ENCODE measurements around the gene PIAS4.

PIAS4 gene

DNA sequence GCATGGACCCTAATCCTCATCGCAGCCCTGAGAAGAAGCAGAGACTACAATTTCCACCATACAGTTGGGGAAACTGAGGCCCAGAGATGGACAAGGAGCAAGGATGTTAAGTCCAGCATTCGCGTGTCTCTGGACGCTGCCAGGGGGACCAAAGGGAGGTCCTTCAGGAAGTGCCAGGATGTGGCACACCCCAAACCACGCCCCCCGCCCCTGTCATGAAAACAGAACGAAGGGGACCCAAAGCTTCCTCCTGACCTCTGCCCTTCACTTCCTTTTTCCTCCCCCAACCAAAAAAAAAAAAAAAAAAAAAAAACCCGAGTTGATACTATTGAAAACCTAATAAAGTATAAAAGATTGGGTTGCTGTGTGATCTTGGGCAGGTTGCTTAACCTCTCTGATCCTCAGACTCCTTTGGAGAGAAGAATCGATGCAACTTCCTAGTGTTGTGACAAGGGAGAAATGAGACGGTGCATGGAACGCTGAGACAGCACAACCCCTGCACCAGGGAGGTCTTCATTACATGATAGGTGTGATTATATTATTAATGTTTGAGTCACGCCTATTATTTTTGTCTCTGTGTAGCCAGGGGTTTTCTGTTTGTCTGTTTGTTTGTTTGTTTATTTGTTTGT is 61.9 kb downstream of the PIAS4 start:
- TF ChIP-seq CTCF (IDR thresholded peaks at IDR 0.05; ENCODE audit: low read depth, low read length): no peak
- in situ Hi-C loops (cut with HindIII; ENCODE audit: low sequenced_read_pairs): no loop called here
- H3K4me3 ChIP-seq (ENCODE audit: low read depth, low read length): no peak overlapping the region
- no peak for DNase-seq (ENCODE audit: low read depth, low spot score)

DNA sequence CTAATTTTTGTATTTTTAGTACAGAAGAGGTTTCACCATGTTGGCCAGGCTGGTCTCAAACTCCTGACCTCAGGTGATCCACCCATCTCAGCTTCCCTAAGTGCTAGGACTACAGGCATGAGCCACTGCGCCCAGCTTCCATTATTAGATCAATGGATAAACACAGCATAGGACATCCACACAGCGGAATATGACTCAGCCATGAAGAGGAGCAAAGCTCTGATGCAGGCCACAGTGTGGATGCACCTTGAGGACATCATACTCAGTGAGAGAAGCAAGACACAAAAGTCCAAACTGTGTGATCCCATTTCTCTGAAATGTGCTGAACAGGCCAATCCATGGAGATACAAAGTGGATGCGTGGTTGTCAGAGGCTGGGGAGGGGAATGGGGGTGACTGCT is 64.1 kb downstream of the PIAS4 start:
- no peak for TF ChIP-seq CTCF (IDR thresholded peaks at IDR 0.05; ENCODE audit: low read depth, low read length)
- no peak for DNase-seq (ENCODE audit: low read depth, low spot score)
- H3K4me3 ChIP-seq (ENCODE audit: low read depth, low read length): no peak overlapping the region
- in situ Hi-C loops (cut with HindIII; ENCODE audit: low sequenced_read_pairs): no loop called here

DNA sequence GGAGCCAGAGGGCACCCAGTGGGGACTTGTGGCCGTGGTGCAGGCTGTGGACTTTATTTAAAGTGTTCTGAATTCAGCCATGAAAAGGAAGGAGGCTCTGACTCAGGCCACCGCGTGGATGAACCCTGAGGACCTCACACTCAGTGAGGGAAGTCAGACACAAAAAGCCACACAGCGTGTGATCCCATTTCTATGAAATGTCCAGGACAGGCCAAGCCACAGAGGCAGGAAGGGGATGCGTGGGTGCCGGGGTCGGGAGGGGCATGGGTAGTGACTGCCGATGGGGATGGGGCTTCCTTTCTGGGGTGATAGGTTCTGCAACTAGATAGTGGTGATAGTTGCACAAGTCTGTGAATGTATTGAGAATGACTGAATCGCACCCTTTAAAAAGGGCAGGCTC is 67.8 kb downstream of the PIAS4 start:
- TF ChIP-seq CTCF (IDR thresholded peaks at IDR 0.05; ENCODE audit: low read depth, low read length): no peak
- DNase-seq (ENCODE audit: low read depth, low spot score): no peak
- H3K4me3 ChIP-seq (ENCODE audit: low read depth, low read length): no peak overlapping the region
- in situ Hi-C loops (cut with HindIII; ENCODE audit: low sequenced_read_pairs): no loop called here

DNA sequence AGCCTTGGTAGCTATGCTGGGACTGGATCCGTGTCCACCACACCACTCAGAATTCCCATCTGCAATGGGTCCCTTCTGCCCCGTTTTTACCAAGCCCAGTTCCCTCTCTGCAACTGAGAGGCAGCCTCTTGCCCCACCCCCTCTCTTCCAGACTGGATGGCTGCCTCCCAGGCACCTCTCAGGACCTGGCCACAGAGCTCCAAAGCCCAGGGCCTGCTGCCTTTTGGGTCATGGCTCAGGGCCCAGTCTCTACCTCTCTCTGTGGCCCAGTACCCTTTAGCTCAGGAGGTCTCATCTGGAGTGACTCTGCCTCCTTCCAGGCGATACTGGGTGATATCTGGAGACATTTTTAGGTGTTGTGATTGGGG is 69.5 kb downstream of the PIAS4 start:
- no peak overlapping the region for H3K4me3 ChIP-seq (ENCODE audit: low read depth, low read length)
- in situ Hi-C loops (cut with HindIII; ENCODE audit: low sequenced_read_pairs): no loop called here
- DNase-seq (ENCODE audit: low read depth, low spot score): no peak
- TF ChIP-seq CTCF (IDR thresholded peaks at IDR 0.05; ENCODE audit: low read depth, low read length): no peak

DNA sequence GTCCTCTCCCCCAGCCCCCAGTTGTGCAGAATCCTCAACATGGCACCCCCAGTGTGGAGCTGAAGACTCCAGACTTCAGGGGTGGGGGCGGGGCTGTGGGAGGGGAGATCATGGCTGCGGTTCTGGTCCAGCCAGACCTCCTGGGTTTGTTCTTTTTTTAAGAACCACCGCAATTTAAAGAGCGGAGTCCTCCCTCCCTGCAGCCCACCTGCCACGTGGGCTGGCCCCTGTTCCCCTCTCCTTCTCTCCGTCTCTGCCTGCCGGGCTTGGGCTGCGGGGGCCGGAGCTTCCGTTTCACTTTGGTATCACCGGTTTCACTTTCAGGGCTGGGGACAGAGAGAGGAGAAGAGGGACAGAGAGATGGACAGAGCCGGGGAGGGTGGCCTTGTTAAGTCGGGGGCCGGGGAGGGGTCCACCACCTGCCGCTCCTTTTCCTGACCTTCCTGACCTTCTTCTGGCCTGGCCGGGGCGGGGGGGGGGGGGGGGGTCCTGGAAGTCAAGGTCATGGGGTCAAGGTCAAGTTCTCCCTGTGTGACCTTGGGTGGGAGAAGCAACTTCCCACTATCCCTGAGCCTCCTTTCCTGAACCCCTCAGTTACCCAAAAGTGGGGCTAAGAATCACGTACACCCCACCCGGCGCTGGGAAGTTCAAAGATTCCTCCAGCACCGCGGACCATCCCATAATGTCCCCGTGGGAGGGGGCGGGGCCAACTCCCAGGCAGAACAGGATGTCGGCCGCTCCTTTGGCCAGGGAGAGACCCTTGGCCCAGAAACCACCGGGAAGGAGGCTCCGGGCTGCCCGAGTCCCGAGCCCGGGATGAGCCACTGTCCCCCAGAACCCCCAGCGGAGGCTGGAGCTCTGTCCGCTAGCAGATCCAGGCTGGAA is 70.5 kb downstream of the PIAS4 start:
- H3K4me3 ChIP-seq (ENCODE audit: low read depth, low read length): peak overlapping the region; percentile 43
- no peak for TF ChIP-seq CTCF (IDR thresholded peaks at IDR 0.05; ENCODE audit: low read depth, low read length)
- DNase-seq (ENCODE audit: low read depth, low spot score): no peak
- in situ Hi-C loops (cut with HindIII; ENCODE audit: low sequenced_read_pairs): no loop called here

- in situ Hi-C loops (cut with HindIII; ENCODE audit: low sequenced_read_pairs): no loop called here
- no peak for DNase-seq (ENCODE audit: low read depth, low spot score)
- TF ChIP-seq CTCF (IDR thresholded peaks at IDR 0.05; ENCODE audit: low read depth, low read length): no peak
- H3K4me3 ChIP-seq (ENCODE audit: low read depth, low read length): no peak overlapping the region
Observed at GRCh38 chr19:4080473-4080872, 72.9 kb downstream of the PIAS4 start.

Measured in astrocyte of the spinal cord (primary cell).